Aorta (tissue), 5 donors: ENCODE measurements around the gene CYP3A5. TPM values are rescaled to one million over a fixed set of nuclear protein-coding genes. Genes with fewer than 3 reads are reported as not detected.
"Not testable (repeated sequence)": the region's sequence is repeated elsewhere in the genome, so short reads cannot be mapped to it uniquely, and the experiment has no call there.

Experiments used
- ATAC-seq: fragments of 200-7000 bp; cut with Tn5 transposase; one replicate; pipeline ENCODE4 v1.9.1; 2022; ENCODE audit warnings: moderate library complexity; ENCODE audit not compliant: low FRiP score
- DNase-seq, 2 donors: peaks; one replicate each; pipeline ENCODE4 v3.0.0-alpha.2; 2020
- H3K27ac ChIP-seq, 2 donors: one replicate each; pipeline ENCODE4 v1.5.1; 2013; ENCODE audit warnings: low read length in 2 of 2, mild to moderate bottlenecking in 2 of 2, moderate library complexity in 2 of 2, control low read depth in 1 of 2, inconsistent platforms in 1 of 2, low read depth in 1 of 2
- H3K27me3 ChIP-seq, 2 donors: one replicate each; pipeline ENCODE4 v1.6.1; 2013; ENCODE audit warnings: control low read depth in 1 of 2, low read length in 1 of 2, mild to moderate bottlenecking in 1 of 2, moderate library complexity in 1 of 2; ENCODE audit not compliant: insufficient read depth in 2 of 2, control insufficient read depth in 1 of 2
- H3K36me3 ChIP-seq, 2 donors: one replicate each; pipeline ENCODE4 v1.6.1; 2013; ENCODE audit warnings: control low read depth in 1 of 2, low read length in 1 of 2, mild to moderate bottlenecking in 1 of 2; ENCODE audit not compliant: insufficient read depth in 2 of 2, control insufficient read depth in 1 of 2
- H3K4me1 ChIP-seq, 2 donors: one replicate each; pipeline ENCODE4 v1.6.1; 2013; ENCODE audit warnings: low read length in 2 of 2, control low read depth in 1 of 2, mild to moderate bottlenecking in 1 of 2, moderate library complexity in 1 of 2; ENCODE audit not compliant: insufficient read depth in 2 of 2, control insufficient read depth in 1 of 2
- H3K4me3 ChIP-seq, 2 donors: one replicate each; pipeline ENCODE4 v1.5.1; 2013; ENCODE audit warnings: low read length in 2 of 2, control low read depth in 1 of 2, mild to moderate bottlenecking in 1 of 2
- H3K9me3 ChIP-seq: one replicate; pipeline ENCODE4 v1.6.1; 2013; ENCODE audit warnings: mild to moderate bottlenecking, low read length; ENCODE audit not compliant: control insufficient read depth
- WGBS, 2 donors: extraction: QIAGEN DNeasy Blood & Tissue Kit; methylation state at CpG; one replicate each; pipeline ENCODE4 v1.1.7; 2013; 5-methylcytosine and 5-hydroxymethylcytosine counted together
- intact Hi-C, 2 donors: fragments of 100-400 bp; cut with DNase I; formaldehyde crosslinking; loops; one replicate each; pipeline versions ENCODE4 v1.14.2 to v1.15.0; 2022
- polyA plus RNA-seq, 2 donors: library from polyadenylated mRNA; stranded (reverse); fragments of 200-250 nt; gene quantifications; one replicate each; pipeline ENCODE4 v1.2.3, GENCODE V29; 2013
- total RNA-seq, 2 donors: library from RNA; stranded (reverse); fragmentation: NEBNext Ultra II Directional; extraction: Animal tissue kit (Norgen Biotek cat#: 25700); gene quantifications; one replicate each; pipeline ENCODE4 v1.2.1, GENCODE V29; 2021
- donor health status: healthy with polysubstance abuse.
- donor health status: Bipolar disorder and iron deficiency.
- donor health status: DM: no; HTN: no; CAD: no.
- donor health status: DM: no; HTN: no; CAD: no.
- donor health status: DM: yes; HTN: yes; CAD: no.

CYP3A5 gene
- total and polyA plus RNA-seq, 4 donors: 0.61 to 24.3 (median 3.4) TPM; not detected in 1

GRCh38 chr7:99709260-99709659 is 29.5 kb upstream of the CYP3A5 start:
- Histone ChIP-seq H3K27me3 (no peaks in the 10 kb centered on the region), H3K9me3 (peaks cover 3% of the 10 kb centered on the region), H3K27ac (no peak overlapping the region), H3K36me3 (no peaks in the 10 kb centered on the region), H3K4me3 (no peak overlapping the region), H3K4me1 (no peaks in the 10 kb centered on the region)
- WGBS, 2 donors: 86 to 91% methylated on average over 2 of the region's 2 CpGs
- ATAC-seq (no peak), DNase-seq (no peak)
- intact Hi-C loops: no loop called here

DNA sequence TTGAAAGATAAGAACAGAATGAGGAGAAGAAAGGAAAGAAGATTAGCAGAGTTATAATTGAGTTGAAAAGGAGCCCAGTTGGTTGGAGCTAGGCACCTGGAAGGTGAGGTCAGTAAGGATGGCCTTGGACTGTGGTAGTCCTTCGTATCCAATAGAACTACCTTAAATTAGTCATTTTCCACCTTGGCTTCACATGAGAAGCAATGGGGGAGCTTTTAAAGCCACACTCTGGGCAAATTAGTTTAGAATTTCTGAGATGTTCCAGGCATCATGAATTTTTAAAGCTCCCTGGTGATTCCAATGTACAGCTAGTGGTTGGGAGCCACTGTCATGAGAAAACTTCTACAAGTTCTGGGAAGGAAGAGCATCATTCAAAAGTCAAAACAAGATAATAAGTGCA is 27.3 kb upstream of the CYP3A5 start:
- Histone ChIP-seq H3K4me3 (no peak overlapping the region), H3K4me1 (no peaks in the 10 kb centered on the region), H3K27ac (no peak overlapping the region), H3K36me3 (no peaks in the 10 kb centered on the region), H3K9me3 (peaks cover 3% of the 10 kb centered on the region), H3K27me3 (no peaks in the 10 kb centered on the region)
- intact Hi-C loops: no loop called here
- ATAC-seq (no peak), DNase-seq (no peak)
- 41 to 42% methylated on average over 1 of the region's 1 CpG for WGBS, 2 donors

DNA sequence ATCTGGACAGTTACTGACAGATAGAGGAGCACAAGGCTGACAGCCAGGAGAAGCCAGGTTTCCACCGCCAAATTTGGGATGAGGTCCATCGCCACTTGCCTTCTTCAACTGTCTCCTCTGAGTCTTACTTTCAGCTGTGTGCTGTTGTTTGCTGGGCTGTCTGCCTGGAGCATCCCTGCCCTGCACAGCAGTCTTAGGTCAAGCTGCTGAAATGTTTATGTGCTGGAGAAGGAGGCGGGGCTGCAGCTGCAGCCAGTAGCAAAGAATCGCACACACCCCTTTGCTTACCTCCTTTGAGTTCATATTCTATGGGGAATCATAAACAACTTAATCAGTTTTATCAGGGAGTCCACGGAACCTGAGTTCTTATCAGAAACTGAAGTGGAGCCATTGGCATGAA is 20.1 kb upstream of the CYP3A5 start:
- Histone ChIP-seq H3K4me1 (no peaks in the 10 kb centered on the region), H3K27ac (no peak overlapping the region), H3K27me3 (no peaks in the 10 kb centered on the region), H3K9me3 (peaks cover 3% of the 10 kb centered on the region), H3K36me3 (no peaks in the 10 kb centered on the region), H3K4me3 (no peak overlapping the region)
- intact Hi-C loops: no loop called here
- no peak for DNase-seq
- WGBS, 2 donors: 62 to 65% methylated on average over 5 of the region's 5 CpGs
- ATAC-seq: no peak

DNA sequence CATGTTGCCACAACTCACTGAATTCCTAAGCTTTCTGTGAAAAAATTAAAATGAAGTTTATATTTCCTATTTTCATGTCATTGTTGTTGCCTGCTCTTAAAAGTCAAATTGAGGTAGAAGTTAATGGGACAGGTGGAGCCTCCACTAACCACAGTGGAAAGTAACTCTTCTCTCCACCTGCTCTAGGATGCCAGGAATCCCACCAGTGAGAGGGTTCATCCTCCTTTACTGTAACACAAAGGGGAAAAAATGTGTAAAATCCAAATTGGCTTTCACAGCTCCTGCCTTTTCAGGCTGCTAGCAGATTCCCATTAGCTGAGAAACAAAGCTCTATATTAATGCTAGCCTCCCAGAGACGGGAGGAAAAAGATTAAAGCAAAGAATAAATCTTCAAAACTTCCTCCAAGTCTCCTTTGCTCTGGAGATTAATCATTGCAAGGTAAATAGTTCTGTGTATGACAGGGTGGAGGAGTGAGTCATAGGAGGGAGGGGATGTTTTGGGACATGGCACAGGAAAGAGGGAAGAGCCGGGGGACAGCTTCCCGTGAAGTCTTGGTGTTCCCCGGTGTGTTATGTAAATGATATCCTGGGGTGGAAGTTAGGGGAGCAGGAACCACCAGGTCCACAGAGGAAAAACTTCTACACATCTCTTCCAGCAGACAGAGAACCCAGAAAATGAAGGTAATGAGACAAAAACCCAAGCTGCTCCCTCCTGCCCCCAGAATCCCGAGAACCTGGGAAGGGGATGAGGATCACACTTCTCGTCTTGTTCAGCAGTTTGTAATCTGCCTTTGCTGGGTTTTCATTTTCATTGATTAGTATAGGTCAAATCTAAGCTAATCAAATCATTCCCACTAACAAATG is 19.3 kb upstream of the CYP3A5 start:
- DNase-seq, H3K36me3 ChIP-seq, H3K4me1 ChIP-seq, ATAC-seq, H3K27ac ChIP-seq, H3K9me3 ChIP-seq, H3K27me3 ChIP-seq, H3K4me3 ChIP-seq, intact Hi-C loops: not testable (repeated sequence)
- 24 to 28% methylated on average over 6 of the region's 6 CpGs for WGBS, 2 donors

- no peaks in the 10 kb centered on the region for H3K4me1 ChIP-seq
- ATAC-seq (no peak), DNase-seq (no peak)
- H3K27ac ChIP-seq: no peak overlapping the region
- WGBS, 2 donors: 93 to 95% methylated on average over 1 of the region's 1 CpG
- no peak overlapping the region for H3K4me3 ChIP-seq
- intact Hi-C loops: no loop called here
- no peaks in the 10 kb centered on the region for H3K27me3 ChIP-seq
- peaks cover 0 to 1% of the 10 kb centered on the region in 2 donors for H3K36me3 ChIP-seq
- peaks cover 2% of the 10 kb centered on the region for H3K9me3 ChIP-seq
Observed at GRCh38 chr7:99694912-99695304, 15.1 kb upstream of the CYP3A5 start.

DNA sequence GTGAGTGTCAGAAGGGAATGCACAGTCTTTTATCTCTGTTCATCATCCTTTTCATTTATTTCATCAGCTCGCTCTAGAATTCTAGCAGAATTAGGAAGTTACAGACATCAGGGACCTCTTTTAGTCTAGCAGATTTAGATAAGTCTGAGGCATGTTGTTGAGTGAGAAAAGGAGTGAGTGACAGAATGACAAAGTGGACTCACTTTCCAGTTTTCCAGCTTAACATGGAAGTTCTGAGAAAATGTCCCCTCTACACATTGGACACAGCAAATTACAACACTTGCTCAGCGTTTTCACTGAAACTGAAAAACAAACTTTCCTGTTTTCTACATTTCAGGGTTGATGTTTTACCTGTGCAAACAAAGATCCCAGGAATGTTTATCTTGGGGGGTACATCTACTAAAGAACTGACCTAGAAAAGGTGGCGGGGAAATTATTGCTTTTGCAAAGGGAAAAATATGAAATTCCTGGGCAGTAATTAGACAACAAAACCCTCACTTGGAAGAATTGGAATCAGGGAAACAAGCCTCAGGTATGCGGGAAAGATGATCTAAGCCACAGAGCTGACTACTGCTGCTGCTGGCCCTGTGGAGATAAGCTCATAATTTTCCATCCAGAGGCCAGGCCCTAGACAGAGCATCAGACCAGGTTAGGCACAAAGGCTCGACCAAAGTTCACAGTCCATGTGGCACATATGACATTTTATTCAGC is 14.6 kb upstream of the CYP3A5 start:
- peaks cover 2% of the 10 kb centered on the region for H3K9me3 ChIP-seq
- no peaks in the 10 kb centered on the region for H3K27me3 ChIP-seq
- no peak for DNase-seq
- H3K4me1 ChIP-seq: no peaks in the 10 kb centered on the region
- no peak overlapping the region for H3K27ac ChIP-seq
- no peak for ATAC-seq
- H3K4me3 ChIP-seq: no peak overlapping the region
- 72 to 79% methylated on average over 5 of the region's 5 CpGs for WGBS, 2 donors
- intact Hi-C loops: no loop called here
- H3K36me3 ChIP-seq: peaks cover 0 to 1% of the 10 kb centered on the region in 2 donors

DNA sequence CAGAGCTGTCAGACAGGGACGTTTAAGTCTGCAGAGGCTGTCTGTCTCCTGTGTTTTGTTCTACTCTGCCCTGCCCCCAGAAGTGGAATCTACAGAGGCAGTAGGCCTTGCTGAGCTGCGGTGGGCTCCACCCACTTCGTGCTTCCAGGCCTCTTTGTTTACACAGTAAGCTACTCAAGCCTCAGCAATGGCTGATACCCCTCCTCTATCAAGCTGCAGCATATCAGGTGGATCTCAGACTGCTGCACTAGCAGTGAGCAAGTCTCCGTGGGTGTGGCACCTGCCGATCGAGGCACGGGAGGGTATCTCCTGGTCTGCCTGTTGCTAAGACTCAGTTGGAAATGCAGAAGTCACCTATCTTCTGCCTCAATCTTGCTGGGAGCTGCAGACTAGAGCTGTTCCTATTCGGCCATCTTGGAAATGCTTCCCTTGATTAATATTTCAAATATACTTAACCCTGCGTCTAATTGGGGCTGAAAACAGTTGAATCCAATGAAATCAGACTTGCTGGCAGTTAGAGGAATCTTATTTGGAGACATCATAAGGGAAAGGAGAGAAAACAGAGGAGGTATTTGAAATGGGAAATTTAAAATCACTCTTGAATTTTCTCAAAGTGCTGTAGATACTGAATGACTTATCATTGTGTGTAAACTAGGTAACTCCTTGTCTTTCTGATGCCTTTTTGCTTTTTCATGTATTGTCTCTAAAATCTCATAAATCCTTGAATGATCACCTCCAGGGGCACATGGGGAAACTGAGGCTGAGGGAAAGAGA is 13.8 kb upstream of the CYP3A5 start:
- H3K27ac ChIP-seq: no peak overlapping the region
- H3K4me3 ChIP-seq: no peak overlapping the region
- ATAC-seq: no peak
- peaks cover 0 to 1% of the 10 kb centered on the region in 2 donors for H3K36me3 ChIP-seq
- DNase-seq: no peak
- 46 to 53% methylated on average over 9 of the region's 9 CpGs for WGBS, 2 donors
- no peaks in the 10 kb centered on the region for H3K4me1 ChIP-seq
- intact Hi-C loops: no loop called here
- H3K9me3 ChIP-seq: peaks cover 2% of the 10 kb centered on the region
- no peaks in the 10 kb centered on the region for H3K27me3 ChIP-seq

- whole genome bisulfite sequencing, 2 donors: 37 to 41% methylated on average over 5 of the region's 5 CpGs
Observed at GRCh38 chr7:99693100-99693426, 13.3 kb upstream of the CYP3A5 start.

More at GRCh38 chr7:99693100-99693426, 13.3 kb upstream of the CYP3A5 start:
- Histone ChIP-seq H3K27me3 (no peaks in the 10 kb centered on the region), H3K4me1 (no peaks in the 10 kb centered on the region), H3K9me3 (peaks cover 2% of the 10 kb centered on the region), H3K4me3 (no peak overlapping the region), H3K27ac (no peak overlapping the region), H3K36me3 (peaks cover 0 to 1% of the 10 kb centered on the region in 2 donors)
- DNase-seq: no peak
- ATAC-seq: no peak
- intact Hi-C loops: no loop called here
